ENCODE data around the gene AHCYL1.

- no peak for TF ChIP-seq POLR2A (IDR thresholded peaks at IDR 0.05)
- no peak for TF ChIP-seq CTCF (IDR thresholded peaks at IDR 0.05)
- no peak for TF ChIP-seq EP300 (IDR thresholded peaks at IDR 0.05)
Observed at GRCh38 chr1:110011527-110012041, 27.0 kb downstream of the AHCYL1 start.
